GM21423 (cell line): ENCODE measurements around the gene PARP9.

Experiments
- ATAC-seq: cut with Tn5 transposase; IDR thresholded peaks from one replicate; pipeline ENCODE4 v1.9.1; 2021; ENCODE audit warnings: mild to moderate bottlenecking, moderate library complexity; ENCODE audit not compliant: unreplicated experiment

The PARP9 gene

DNA sequence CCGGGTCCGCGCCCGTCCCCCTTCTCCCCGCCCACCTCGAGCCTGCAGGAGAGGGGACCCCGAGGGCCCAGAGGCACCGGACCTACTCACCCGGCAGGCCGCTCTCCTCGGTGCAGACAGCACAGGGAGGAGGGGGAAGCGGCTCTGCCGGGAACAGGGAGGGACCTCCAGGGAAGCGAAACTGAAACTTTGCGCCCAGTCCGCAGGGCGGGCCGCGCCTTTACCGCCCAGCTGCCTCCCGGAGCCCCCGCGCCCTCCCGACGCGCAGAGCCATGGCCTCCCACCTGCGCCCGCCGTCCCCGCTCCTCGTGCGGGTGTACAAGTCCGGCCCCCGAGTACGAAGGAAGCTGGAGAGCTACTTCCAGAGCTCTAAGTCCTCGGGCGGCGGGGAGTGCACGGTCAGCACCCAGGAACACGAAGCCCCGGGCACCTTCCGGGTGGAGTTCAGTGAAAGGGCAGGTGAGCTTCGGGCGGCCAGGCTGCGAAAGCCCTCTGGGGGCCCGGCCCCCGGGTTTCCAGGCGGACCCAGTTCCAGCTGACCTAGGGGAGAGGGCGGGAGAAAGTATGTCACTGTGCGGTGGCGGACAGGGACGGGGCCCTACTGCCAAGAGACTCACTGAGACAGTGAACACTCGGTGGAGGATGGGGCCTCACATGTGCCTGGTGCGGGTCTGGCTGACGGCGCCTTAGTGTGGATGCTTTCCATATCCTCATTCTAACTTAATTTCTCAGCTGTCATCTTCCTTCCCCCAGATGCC, at the start of gene PARP9, which contains the start of gene DTX3L:
TSS of gene PARP9 (minus strand) at position 146 of the 758 bp plus-strand sequence. CDS start 4,680 bp downstream, outside the sequence.
TSS of gene DTX3L (plus strand) at position 184 of the 758 bp plus-strand sequence. CDS start at position 273, 89 bp downstream.
- ATAC-seq, result peak; percentile 75

DNA sequence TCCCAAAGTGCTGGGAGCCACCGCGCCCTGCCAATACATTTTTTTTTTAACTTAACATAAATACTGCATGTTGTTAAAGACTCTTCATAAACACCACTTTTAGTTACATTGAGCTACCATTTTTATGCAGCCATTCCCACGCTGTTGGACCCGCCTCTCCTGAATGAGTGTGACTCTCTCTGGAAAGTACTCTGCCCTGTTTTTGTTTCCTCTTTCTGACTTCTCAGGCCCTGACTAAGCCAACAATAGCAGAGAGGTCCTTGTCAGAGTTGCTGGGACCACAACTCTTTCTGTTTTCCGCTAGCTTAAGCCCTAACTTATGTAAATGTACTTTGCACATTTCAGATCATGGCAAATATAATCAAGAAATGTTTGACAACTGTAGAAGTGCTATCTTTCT, 48.6 kb upstream of the PARP9 start:
- ATAC-seq, result no peak

DNA sequence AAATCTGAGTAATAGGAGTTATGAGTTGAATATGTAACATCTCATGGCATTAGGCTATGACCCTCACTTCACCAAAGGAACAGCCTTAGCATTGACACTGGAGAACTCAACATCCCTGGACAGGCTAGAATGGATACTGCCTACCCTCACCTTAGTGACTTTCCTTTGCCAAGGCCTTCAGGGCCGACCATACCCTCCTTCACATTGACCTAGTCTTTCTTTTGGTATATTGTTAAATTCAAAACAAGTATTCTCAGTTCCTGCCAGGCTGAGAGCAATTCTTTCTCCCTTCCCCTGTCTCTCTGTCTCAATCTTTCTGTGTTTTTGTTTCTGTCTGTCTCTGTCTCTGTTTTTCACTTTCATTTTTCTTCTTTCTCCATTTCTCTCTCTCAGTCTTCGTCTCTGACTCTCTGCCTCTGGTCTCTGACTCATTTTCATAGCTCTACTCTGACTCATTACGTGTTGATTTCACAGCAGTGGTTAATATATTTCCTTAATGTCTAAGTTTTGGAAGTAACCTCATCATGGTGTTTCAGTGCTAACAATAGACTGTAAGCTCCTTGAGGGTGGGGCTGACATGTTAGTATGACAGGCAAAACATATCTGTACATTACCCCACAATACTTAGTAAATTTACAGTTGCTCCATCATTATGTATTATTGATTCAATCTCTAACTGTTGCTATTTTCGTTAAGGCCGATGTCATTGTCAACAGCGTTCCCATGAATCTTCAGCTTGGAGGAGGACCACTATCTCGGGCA, 45.9 kb upstream of the PARP9 start:
- ATAC-seq, result peak; percentile 93

DNA sequence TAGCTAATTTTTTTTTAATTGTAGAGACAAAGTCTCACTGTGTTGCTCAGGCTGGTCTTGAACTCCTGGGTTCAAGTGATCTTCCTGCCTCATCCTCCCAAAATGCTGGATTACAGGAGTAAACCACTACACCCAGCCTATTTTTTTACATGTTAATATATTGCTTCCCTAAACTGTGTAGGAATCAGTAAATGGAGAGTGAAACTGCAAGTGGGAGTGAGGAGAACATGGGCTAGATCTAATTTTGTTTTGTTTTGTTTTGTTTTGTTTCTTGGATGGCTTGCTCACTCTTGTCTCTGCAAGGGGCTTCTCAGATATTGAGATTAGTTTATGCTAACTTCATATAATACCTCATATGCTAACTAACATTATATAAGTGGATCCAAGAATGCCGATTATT, 44.8 kb upstream of the PARP9 start:
- ATAC-seq, result no peak

DNA sequence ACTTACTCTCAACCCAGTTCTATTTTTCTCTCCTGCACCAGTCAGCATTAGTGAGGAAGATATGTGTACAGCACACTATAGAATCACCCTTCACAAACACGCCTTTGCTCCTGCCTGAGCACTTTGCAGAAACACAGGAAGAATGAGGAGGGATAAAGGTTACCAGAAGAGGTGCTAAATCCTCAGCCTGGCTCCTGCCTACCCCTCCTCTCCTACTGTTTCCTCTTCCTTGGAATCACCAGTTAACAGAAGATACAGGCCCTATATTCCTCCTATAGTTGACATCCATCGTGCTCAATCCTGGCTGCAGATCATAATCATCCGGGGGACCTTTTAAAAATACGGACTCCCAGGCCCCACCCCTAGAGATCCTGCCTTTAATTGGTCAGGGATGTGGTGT, 42.2 kb upstream of the PARP9 start:
- no peak for ATAC-seq

DNA sequence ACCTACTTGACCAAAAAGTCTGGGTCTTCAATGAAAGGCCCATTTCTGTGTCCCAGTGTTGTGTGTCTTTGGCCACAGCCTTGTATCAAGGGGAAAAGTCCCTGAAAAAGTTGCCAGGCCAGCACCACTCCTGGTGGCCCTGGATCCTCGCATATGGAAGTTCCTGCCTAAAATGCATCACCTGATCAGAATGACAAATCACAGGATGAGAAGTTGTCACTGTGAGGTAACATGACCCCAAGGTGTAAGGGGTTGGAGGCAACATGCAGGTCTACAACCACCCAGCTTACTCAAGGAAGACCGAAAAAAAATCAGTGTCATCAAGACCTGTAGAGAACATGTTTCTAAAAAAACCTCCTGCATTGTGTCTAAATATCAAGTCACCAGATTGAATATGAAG, 39.0 kb upstream of the PARP9 start:
- ATAC-seq, result no peak

DNA sequence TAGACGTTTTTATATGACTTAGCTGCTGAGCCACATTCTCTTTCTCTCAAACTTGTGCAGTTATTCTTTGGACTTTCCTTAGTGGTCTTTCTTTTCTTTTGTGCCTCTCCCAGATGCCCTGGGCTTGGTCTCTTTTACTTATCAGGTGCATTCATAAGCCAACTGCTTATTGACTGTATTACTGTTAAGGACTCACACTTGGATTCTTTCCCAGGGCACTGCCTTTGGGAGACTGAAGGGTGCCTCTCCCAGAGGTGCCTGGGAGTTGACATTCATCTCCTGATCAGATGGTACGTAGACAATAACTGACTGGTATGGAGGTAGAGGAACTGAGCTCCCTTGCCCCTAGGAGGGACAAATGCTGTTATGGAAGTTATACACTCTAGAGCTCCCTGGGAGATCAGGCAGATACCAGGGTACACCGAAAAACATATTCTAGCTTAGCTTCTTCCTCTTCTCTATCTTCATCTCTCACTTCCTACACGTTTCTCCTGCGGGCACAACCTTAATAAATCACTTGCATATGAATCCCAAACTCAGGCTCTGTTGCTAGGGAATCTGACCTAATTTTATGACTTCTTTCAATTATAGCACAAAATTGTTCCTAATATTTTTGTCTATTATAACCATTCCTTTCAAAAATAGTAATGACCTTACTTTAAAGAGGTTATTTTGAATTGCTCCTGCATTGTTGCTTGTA, 38.1 kb upstream of the PARP9 start:
- no peak for ATAC-seq

DNA sequence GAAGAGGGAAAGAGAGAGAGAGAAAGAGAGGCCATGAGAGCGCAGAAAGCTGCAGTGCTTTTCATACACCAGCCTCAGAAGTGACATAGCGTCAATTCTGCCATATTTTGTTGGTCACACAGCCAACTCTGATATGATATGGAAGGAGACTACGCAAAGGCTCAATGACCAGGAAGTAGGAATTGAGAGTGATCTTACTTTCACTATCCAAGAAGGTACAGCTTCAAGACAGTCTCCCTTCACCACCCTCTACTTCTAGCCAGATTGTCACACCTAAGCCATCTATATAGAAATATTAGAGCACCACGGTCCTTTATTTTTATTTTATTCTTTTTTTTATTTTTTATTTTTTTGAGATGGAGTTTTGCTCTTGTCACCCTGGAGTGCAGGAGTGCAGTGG, 34.5 kb upstream of the PARP9 start:
- ATAC-seq, result no peak

DNA sequence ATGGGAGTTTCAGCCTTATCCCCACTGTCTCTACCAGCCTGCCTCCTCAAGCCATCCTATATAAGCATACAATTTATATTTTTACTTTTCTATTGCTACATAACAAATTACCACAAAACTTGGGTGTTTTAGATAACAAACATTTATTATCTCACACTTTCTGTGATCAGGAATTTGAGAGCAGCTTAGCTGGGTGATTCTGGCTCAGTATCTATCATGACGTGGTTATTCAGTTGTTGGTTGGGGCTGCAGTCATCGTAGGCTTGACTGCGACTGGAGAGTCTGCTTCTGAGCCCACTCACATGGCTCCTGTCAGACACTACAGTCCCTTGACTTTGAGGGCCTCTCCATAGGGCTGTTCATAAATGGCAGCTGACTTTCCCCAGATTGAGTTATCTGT, 34.1 kb upstream of the PARP9 start:
- no peak for ATAC-seq

DNA sequence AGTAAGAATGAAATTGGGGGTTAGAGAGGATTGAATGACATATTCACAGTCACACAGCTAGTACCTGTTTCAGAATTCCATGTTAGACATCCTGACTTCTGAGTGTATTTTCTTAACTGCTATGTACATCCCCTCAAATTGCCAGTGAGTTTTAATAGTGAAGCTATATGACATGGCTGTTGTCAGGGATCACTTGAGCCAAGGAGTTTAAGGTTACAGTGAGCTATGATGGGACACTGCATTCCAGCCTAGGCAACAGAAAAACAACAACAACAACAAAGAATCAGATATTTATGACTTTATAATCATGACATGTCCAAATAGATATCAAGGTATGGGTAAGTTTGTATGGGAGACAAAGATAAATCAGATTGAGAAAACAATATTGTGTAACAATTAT, 29.9 kb upstream of the PARP9 start:
- ATAC-seq, result no peak

DNA sequence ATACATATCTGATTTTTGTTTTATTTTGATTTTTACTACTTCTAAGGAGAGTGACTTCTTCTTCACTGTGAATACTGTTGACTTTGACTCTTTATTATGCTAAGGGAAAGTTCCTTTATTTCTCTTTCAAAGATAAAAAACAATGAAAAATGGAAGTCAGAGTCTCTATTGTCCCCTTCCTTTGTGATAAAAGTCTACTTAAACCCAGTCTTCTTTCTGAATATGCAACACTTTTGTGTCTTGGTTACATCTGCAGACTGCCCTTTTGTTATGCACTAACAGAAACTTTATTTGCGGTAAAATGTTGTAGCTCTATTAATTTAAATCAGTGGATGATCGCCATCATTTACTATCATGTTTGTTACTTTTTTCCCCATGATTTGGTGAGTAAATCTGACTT, 26.5 kb upstream of the PARP9 start:
- ATAC-seq, result no peak

DNA sequence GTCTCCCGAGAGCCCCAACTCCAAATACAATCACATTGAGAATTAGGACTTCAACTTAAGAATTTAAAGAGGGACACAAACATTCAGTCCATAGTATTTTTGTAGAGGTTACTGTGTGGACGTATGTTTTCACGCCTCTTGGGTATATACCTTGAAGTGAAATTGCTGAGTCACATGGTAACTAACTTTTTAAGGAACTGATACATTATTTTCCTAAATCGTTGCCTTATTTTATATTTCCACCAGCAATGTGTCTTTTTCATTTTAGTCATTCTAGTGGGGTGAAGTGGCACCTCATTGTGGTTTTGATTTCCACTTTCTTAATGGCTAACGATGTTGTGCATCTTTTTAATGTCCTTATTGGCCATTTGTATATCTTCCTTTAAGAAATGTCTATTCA, 25.2 kb upstream of the PARP9 start:
- ATAC-seq, result peak; percentile 70

DNA sequence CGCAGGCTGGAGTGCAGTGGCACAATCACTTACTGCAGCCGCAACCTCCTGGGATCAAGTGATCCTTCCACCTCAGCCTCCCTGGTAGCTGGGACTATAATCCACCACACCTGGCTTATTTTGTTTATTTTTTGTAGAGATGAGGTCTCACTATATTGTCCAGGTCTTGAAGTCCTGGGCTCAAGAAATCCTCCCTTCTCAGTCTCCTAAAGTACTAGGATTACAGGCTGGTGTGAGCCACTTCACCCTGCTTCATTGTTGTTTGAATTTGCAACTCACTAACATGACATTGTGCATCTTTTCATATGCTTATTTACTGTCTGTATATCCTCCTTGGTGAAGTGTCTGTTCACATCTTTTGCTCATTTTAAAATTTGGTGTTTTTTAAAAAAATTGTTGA, 23.5 kb upstream of the PARP9 start:
- ATAC-seq, result no peak

DNA sequence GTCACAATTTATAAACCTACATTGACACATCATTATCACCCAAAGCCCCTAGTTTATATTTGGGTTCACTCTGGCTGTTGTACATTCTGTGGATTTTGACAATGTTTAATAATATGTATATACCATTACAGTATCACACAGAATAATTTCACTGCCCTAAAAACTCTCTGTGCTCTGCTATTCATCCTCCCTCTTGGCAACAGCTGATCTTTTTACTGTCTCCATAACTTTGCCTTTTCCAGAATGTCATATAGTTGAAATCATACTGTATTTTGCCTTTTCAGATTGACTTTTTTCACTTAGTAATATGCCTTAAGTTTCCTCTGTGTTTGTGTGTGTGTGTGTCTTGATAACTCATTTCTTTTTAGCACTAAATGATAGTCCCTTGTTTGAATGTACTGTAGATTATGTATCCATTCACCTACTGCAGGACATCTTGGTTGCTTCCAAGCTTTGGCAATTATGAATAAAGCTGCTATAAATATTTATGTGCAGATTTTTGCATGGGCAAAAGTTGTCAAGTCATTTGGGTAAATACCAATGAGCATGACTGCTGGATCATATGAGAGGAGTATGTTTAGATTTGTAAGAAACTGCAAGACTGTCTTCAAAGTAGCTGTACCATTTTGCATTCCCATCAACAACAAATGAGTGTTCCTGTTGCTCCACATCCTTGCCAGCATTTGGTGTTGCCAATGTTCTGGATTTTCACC, 22.8 kb upstream of the PARP9 start:
- no peak for ATAC-seq

DNA sequence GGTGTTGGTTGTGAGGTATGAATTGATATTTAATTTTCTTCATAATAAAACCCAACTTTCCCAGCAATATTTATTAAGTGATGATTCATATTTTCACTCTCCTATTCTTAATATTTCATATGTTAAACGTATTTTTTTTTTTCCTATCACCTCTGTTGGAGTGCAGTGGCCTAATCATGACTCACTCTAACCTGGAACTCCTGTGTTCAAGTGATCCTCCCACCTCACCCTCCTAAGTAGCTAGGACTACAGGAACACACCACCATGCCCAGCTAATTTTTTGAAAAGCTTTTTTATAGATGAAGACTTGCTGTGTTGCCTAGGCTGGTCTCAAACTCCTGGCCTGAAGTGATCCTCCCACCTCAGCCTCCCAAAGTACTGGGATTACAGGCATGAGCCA, 22.0 kb upstream of the PARP9 start:
- ATAC-seq, result no peak

DNA sequence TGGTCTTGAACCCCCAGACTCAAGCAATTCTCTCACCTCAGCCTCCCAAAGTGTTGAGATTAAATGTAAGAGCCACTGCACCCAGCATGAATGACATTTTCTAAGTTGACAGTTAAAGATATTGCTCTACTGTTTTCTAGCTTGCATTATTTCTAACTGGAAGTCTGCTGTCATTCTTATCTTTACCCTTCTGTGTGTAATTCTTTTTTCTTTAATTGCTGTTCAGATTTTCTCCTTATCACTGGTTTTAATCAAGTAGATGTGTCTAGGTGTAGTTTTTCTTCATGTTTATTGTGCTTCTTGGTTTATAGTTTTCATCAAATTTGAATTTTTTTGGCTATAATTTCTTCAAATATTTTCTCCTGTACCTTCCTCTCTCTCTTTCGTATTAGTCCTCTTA, 18.3 kb upstream of the PARP9 start:
- no peak for ATAC-seq

DNA sequence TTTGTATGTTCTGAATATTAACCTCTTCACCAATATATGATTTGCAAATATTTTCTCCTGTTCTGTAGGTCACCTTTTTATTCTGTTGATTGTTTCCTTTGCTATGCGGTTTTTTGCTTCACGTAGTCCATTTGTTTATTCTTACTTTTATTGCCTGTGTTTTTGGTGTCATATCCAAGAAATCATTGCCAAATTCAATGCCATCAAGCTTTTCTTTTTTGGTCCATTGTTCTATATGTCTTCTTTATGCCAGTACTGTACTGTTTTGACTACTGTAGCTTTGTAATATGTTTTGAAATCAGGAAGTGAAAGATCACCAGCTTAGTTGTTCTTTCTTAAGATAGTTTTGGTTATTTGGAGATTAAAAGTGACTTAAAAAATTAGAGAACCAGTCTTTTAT, 17.5 kb upstream of the PARP9 start:
- no peak for ATAC-seq

DNA sequence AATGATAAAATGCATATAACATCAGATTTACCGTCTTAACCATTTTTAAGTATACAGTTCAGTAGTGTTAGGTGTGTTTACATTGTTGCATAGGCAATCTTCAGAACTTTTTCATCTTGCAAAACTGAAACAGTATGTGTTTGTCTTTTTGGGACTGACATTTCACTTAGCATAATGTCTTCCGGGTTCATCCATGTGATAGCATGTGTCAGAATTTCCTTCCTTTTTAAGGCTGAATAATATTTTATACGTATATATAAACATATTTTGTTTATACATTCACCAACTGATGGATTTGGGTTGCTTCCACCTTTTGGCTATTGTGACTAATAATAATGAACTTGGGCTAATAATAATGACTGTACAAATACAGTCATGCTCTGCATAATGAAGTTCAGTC, 16.4 kb upstream of the PARP9 start:
- ATAC-seq, result no peak

DNA sequence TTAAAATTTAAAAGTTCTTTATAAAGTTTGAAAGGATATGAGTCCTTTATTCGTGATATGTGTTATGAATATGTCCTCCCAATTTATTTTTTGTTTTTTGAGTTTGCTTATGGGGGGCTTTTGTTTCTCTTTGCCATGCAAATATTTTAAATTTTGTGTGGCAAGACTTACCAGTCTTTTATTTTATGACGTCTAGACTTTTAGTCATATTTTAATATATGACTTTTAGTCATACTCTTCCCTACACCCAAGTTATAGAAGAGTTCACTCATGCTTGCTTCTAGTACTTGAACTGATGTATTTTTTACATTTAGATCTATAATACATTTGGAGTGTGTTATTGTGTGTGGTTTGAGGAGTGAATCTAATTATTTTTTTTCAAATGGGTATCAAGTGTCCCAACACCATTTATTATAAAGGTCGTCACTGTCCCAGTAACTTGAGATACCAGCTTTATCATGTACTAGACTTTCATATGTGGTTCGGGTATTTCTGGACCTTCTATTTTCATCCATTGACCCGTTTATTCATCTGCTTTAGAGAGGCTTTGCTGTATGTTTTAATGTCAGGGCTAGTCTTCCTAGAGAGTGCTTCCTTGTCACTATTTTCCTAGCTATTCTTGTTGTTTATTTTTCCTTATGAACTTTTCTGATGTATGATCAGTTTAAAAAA, 14.1 kb upstream of the PARP9 start:
- ATAC-seq, result no peak

DNA sequence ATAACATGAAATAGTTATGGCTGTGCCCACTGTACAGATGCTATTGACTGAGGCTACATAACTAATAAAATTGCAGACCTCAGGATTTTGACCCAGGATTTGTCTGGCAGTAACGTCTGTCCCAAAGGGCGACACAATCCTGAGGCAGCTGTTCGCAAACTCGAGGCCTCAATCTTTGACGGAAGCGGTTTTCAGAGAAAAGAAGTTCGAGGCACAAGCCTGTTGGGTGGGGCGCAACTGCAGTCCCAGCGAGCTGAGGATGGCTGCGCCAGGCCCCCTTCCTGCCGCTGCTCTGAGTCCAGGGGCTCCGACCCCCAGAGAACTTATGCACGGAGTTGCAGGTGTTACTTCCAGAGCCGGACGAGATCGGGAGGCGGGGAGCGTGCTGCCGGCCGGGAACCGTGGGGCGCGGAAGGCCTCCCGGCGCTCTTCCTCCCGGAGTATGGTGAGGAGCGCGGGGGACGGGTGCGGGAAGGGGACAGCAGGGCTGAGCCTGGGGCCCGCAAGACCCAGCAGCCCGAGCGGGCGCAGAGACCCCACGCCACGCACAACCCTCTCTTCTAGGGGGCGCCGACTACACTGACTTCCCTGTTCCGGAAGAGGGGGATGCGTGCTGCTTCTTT, 13.4 kb upstream of the PARP9 start, which contains the start of gene PARP15:
TSS of gene PARP15 (plus strand) at position 242 of the 623 bp plus-strand sequence. CDS start at position 260, 18 bp downstream.
- no peak for ATAC-seq
